NCI-H187 (cell line): Measurements from ENCODE around the gene B3GNT5.

ENCODE experiments used
- DNase-seq, 2 experiments: peaks; one replicate each; lab custom pipeline; 2025; lab: John Stamatoyannopoulos, UW

The B3GNT5 gene

DNA sequence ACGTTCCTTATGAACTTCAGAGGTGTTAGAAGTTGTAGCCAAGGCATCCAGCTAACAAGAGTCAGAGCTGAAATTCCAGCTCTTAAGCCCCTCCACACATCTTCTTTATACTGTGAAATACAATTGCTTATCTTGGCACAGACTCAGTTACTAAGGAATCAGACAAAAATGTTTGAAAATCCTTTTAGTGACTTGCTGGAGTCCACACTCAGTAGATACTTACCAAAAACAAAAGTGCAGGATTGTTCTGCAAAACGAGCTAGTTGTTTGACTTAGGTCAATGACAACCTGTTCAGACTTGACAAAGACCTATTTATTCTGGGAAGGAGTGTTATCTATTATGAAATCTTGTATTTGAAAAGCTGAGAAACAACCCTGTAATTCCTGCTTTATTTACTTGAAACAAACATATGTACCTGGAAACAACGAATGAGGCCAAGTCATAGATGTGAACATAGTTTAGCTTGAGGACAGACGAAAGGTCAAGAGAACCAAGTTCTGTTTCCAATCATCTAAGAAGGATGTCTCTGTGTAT, 38.5 kb downstream of the B3GNT5 start:
- no peak for DNase-seq

DNA sequence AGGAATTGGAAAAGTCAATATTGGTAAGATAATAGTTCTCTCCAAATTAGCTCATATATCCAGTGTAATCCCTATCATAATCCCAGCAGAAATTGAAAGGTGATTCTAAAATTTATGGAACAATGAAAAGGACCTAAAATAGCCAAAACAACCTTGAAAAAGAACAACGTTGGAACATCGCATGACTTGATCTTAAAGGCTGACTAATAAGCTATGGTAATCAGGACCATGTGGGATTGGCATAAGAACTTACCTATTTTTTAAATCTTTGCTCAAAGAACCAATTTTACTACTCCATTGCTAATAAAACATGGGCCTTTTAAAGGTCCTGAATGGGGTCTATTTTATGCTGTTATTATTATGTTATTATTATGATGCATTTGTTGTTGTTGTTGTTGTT, 40.9 kb downstream of the B3GNT5 start:
- DNase-seq = no peak

DNA sequence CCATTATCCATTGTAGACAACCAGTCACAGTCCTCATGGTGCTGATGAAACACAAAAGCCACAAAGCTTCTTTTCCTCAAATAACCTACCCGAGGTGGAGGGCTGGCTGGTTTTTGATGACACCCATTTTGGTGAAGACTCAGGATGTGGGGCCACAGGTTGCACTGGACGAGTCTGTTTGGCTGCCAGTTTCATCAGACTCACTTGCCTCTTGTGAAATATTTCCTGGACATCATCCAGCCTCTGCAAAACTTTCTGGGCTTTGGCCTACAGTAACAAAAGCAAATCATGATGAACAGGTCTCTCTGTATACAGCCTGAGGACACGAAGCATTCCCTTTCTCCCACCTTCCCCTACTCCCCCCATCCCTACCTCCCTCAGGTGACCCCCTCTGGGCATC, 42.2 kb downstream of the B3GNT5 start:
- DNase-seq = no peak

DNA sequence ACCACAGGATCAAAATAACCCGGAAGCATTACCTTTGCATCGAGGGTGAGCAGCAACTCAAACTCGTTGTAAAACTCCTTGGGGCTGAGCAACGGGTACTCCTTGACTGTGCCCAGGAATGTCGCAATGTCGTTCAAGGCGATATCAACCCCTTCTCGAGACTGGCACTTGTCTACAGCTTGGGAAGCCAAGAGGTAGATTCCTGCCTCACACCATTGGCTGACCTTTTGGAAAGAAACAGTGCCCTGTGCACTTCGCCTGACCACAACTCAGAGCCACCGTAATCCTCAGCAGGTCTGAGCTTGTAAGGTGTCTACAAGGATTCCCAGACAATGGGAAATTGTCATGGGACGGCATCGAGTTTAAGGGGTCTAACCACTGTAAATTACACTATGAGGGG, 43.9 kb downstream of the B3GNT5 start:
- no peak for DNase-seq

DNA sequence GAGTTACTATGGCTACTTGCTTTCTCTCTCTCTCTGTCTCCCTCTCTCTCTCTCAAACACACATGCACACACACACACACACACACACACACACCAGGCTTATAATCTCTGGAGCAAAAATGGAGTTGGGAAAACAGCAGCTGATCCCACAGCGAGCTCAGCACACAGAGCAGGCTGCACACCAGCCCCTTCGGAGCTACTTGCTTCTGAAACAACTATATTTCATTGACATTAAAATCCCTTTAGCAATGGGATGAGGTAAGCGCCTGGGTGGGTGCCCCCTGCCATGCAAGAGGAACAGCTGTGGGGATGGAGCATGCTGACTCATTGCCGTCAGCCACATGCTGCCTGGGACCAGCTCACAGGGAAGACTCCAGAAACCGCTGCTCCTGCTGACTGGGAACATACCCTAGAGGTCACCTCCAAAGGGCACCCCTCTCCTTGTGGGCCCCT, 45.7 kb downstream of the B3GNT5 start:
- DNase-seq = no peak

DNA sequence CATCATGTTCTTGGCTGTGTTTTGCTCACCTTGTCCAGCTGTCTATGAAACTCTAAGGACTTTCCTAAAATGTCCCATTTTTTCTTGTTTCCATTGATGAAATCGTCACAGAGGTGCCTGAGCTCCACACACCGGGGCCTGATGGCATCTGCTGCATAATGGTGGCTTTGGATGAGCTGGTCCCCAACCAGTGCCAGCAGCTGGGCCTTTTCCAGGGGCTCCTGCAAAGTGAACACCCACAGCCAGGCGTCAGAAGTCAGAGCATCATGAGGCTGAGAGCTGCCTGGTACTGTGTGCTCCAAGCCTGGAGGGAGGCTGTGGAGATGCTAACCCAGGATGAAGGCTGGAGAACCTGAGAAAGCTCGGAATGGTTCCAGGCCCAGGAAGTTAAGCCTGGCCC, 46.9 kb downstream of the B3GNT5 start:
- DNase-seq = no peak

DNA sequence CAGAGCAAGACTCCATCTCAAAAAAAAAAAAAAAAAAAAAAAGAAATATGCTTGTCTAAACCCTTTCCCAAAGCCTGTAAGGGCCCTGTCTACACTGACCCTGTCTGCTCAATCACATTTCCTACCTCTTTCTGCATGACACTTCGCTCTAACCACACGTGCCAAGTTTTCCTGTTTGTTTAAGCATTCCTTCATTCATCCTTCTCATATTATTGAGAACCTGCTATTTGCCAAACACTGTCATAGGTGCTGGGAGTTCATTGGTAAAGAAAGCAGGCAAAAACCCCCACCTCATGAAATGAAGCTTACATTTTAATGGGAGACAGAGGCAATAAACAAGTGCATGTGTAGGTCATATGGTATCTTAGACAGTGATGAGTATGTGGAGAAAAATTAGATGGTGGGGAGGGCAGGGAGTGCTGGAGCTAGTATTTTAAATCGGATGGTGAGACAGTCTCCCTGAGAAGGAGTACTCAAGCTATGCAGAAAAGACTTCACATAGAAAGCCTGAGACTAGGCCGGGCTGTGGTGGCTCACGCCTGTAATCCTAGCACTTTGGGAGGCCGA, 48.0 kb downstream of the B3GNT5 start:
- DNase-seq = no peak

DNA sequence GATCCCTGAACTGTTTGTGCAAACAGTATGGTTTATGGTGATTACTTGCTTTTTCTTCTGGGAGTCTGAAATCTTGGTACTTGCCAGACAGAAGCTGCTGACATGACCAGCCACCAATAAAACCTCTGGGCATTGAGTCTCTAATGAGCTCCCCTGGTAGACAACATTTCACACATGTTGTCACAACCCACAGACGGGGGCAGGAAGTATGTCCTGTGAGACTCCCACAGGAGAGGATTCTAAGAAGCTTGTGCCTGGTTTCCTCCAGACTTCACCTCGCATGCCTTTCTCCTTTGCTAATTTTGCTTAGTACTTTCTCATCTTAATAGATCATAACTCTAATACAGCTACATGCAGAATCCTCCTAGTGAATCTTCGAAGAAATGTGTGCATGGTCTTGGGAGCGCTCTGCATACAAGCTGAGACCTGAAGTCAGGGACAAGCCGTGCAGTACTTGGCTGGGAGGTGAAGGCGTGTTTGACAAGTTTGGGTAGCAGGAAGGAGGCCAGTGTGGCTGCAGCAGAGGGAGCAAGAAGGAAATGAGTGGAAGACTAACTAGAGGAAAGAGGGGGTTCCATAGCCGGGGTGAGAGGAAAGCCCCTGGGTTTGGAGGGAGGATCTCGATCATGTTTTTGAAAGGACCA, 49.0 kb downstream of the B3GNT5 start:
- DNase-seq = no peak

DNA sequence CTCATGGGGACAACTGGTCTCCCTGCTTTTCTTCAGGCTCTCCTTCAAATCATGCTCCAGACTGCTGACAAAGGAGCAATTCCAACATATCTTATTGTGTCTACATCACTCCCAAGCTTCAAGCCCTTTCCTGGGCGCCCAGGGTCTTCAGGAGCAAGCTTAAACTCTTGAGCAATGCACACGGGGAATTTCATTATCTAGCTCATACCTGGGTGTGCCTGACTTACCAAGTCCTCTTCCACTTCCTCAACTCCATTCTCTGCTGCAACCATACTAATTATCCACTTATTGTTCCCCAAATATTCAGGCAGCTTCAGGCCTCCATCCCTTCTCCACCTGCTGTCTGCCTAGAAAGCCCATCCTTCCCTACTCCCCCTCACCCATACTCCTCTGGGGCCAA, 50.6 kb downstream of the B3GNT5 start:
- no peak for DNase-seq

DNA sequence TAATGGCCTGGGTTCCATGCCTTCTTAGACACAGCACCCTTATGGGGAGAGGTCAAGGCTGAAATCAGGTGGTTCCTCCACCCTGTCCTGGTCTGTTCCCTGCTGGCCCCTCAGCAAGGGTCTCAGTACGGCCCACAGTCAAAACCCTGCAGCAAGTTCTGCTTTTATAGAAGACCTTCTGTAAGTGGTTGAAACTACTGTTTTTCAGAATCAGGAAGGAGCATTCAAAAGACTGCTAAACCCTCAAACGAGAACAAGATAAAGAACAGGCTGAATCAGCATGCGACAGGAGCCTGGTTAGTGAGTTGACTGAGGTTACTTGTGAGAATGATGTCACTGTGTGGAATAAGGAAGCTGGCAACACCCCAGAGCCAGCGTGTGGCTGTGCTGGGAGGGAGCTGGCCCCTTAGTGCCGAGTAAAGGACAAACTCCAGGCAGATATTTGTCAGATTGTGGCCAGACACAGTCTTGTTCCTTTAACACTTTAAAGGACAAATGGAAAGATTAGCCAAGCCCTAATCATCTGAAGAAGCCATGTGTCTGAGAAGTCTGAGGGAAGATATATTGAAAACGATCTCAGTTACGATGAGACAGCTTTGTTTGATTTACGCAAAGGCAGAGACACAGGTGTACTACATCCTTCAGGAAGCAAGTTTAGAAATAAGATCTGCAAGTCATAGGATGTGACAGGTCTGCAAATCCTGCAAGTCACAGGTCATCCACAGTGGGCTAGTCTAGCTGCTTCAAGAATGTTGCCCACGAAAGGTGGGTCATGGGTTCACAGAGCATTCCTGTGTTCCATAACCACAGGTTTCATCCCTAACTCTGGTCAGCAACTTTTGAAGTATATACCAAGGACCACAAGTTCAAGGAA, 54.0 kb downstream of the B3GNT5 start:
- DNase-seq = no peak

DNA sequence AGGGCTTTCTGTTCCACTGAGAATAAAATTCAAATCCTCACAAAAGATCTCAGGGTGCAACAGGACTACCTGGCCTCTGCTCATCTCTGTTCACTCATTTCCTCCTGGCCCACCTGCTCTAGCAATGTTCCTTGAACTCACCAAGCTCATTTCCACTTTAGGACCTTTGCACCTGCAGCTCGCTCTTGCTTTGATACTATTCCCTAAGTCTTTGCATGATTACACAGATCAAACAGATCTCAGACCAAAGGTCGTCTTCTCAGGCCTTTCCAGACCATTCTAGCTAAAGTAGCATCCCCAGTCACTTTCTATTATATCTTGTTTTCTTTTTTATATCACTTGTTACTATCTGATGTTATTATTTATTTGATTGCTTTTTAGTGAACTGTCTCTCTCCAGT, 54.7 kb downstream of the B3GNT5 start:
- no peak for DNase-seq

DNA sequence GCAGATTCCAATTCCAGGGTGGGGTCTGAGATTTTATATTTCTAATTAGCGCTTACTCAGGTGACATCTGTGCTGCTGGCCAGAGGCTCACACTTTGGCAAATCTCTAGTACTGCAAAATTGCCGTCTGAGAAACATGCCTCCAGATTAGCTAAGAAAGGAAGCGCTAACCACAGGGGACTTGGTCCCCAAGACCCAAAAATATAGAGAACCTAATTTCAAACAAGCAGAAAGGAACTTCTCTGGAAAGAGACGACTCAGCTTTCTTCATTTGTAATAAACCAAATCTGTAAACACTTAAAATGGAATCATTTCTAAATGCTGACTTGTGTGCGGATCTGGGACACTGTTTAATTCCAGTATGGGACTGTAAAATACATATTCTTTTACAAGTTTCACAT, 55.7 kb downstream of the B3GNT5 start:
- no peak for DNase-seq

DNA sequence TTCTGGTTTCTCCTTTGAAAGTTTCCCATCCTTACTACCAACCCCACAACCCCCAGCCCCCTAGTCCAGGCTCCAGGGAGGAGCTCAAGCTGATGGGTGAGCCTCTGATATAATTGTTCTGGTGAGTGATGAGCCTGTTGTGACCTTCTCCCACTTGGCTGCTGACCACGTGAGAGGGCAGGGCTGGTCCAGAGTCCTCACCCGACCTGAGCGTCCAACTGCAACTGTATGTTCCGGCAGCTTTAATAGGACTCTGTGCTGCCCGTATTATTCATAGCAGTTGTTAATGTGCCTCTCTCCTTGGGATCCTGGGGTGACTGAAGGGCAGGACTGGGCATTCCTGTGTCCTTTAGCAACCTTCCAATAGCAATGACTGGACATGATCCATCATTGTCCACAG, 56.2 kb downstream of the B3GNT5 start:
- no peak for DNase-seq

DNA sequence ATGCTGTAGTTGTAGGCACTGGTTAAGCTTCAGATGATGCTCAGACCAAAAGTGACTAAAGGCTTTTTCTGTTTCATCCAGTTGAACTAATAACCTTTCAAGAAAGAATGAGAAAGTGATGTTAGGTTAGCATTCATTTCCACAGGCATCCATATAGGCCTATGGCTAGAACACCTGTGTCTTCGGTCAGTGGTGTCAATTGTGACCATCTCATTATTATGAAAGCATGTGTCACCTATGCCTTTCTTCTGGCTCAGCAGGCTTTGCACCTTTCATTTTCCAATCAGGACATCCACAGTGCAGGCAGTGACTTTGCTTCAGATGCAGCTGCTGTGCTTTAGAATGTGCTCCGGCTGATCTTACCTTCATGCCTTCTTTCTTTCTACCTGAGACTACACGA, 57.9 kb downstream of the B3GNT5 start:
- DNase-seq = no peak

DNA sequence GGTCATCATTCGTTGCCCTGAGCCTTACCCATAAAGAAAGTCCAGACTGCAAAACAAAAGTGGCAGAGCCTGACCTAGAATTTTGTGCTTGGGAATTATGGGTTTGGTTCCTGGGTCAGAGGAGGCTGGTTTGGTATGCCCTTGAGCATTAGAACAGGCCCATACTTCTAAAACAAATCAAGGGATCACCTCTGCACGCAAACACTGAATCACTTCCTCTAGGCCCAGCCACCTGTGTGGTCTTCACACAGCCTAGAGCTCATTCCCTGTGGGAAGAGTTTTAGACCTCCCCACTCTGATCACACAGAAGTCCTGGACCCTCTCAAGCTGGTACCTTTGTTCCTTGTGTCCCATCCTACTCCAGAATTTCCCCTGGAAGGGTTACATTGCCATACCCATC, 59.4 kb downstream of the B3GNT5 start:
- no peak for DNase-seq

DNA sequence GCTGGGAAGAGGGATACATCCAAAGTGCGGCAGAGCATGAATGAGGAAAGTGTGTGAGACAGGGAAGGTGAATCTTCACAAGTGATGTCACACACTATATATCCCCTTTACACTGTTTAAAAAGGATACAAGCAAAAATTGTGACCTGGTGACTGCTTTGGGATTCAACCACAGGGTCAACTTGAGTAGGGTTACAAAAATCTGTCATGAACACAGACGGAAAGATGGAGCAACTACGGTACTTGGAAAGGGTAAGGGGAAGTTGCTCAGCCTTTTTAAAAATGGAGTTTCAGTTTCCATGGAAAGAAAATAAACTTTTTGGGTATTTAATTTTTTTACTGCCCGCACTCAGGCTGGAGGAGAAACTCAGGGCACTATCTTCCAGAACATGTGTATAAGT, 60.3 kb downstream of the B3GNT5 start:
- DNase-seq = no peak

DNA sequence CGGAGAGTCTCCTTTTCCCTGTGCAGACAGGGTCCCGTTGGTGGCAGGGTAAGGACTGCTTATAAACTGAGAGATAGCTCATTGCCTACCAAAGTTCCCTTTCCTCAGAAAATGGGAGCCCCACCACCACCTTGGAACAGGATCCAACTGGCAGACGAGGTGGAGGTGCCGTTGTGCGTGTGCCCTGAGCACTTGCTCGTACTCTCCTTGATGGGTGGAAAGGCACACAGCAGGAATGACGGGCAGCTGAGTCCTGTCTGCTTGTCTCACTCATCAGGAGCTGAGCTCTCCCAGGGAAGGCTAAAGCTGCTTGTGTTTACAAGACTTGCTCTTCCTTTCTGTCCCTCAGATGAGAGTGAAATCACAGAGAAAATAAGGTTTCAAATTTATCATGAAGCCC, 60.7 kb downstream of the B3GNT5 start:
- DNase-seq = no peak

DNA sequence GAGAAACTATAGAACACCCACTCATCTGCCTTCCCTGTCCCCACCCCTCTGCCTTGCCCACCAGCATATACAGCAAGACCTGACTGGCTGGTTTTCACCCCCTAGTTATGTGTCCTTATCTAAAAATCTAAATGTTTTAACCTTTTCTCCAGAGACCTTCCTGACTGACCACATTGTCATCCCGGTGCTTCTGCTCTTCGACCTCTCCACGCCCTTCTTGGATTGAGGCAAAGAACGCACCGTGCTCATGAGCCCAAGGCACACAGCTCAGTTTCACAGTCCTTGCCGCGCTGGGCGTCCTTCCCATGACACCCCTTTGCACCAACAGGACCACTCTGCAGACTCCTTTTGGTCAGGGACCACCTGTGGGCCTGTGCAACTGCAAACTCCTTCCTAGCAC, 62.7 kb downstream of the B3GNT5 start:
- no peak for DNase-seq

DNA sequence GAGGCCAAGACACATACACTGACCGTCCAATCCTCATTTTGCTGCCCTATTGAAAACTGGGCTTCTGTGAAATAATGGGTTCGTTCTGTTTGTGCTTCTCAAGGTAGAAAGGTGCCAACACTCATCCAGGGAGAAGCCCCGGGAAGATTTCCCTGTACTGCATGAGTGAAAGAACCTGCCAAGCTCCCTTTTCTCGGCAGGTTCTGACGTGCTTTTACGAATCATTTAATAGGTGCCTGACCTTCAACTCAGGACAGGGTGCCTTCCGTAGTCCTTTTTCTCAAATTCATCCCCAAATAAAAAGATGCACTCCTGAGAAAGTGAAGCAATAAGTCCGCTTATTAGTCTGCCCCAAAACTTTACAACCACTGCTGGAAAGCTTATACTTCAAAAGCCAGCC, 64.2 kb downstream of the B3GNT5 start:
- DNase-seq = no peak

DNA sequence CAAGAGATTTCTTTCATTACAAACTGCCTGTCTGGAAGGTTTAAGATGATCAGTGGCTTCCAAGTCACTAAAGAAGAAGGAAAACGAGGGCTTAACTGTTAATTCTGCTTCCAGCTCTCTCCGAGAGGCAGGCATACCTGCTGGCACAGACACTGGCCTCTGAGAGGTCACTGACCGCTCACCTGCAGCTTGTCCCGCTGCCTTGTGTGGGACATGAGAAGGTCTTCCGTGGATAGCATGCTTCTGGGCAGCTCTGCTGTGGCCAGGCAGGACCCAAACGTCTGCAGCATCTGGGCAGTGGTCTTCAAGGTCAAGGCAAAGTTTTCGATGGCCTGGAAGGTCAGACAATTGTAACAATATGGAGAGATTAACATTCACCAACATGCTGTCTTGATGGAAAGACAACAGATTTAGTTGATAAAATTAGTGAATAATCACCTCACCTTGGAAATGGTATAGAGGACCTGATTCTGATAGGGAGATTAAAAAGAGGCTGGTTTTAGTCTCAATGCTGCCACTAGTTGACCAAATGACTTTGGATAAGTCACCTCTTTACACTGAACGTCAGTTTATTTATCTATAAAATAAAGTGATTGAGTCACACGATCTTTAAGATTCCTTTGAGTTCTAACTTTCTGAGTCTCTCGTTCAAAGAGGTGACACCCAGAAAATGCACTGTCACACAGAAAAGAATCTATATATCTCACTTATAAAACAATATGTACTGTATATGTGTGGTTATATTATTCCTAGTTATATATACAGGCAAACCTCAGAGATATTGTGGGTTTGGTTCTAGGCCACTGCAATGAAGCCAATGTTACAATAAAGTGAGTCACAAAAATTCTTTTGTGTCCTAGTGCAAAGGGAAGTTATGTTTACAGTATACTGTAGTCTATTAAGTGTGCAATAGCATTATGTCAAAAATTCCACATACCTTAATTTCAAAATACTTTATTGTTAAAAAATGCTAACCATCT, 65.1 kb downstream of the B3GNT5 start:
- no peak for DNase-seq

DNA sequence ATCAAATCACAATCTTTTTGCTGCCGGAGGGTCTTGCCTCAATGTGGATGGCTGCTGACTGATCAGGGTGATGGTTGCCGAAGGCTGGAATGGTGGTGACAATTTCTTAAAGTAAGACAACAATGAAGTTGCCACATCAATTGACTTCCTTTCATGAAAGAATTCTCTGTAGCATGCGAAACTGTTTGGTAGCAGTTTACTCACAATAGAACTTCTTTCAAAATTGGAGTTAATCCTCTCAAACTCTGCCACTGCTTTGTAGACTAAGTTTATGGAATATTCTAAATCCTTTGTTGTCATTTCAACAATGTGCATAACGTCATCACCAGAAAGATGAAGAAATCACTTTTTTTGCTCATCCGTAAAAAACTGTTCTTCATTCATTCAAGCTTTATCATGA, 65.8 kb downstream of the B3GNT5 start:
- DNase-seq = no peak

DNA sequence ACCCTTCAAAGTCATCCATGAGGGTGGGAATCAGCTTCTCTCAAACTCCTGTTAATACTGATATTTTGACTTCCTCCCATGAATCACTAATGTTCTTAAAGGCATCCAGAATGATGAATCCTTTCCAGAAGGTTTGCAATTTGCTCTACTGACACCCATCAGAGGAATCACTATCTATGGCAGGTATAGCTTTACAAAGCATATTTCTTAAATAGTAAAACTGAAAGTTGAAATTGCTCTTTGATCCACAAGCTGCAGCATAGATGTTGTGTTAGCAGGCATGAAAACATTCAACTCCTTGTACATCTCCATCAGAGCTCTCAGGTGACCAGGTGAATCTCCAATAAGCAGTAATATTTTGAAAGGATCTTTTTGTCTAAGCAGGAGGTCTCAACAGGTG, 66.3 kb downstream of the B3GNT5 start:
- no peak for DNase-seq
